Ishikawa (cell line): Measurements from ENCODE around the gene CD19.

Experiments
- CEBPB ChIP-seq: IDR thresholded peaks from 2 replicates; pipeline ENCODE4 v1.6.1; 2012
- CREB1 ChIP-seq: IDR thresholded peaks from 2 replicates; pipeline ENCODE4 v1.6.1; 2012; ENCODE audit warnings: low read depth
- EGR1 ChIP-seq: IDR thresholded peaks from 2 replicates; pipeline ENCODE4 v1.6.1; 2012
- EP300 ChIP-seq: IDR thresholded peaks from 2 replicates; pipeline ENCODE4 v1.6.1; 2012; ENCODE audit warnings: borderline replicate concordance
- FOXM1 ChIP-seq: IDR thresholded peaks from 2 replicates; pipeline ENCODE4 v1.6.1; 2012; ENCODE audit warnings: low read depth, borderline replicate concordance
- MAX ChIP-seq: IDR thresholded peaks from 2 replicates; pipeline ENCODE4 v1.6.1; 2012
- NFIC ChIP-seq: IDR thresholded peaks from 2 replicates; pipeline ENCODE4 v1.6.1; 2012
- RAD21 ChIP-seq: IDR thresholded peaks from 2 replicates; pipeline ENCODE4 v1.6.1; 2012; ENCODE audit warnings: low read depth
- TAF1 ChIP-seq: IDR thresholded peaks from 2 replicates; pipeline ENCODE4 v1.6.1; 2012; ENCODE audit warnings: low read depth, mild to moderate bottlenecking
- TCF12 ChIP-seq: IDR thresholded peaks from 2 replicates; pipeline ENCODE4 v1.6.1; 2012; ENCODE audit warnings: low read depth
- TEAD4 ChIP-seq: IDR thresholded peaks from 2 replicates; pipeline ENCODE4 v1.6.1; 2012
- YY1 ChIP-seq: IDR thresholded peaks from 2 replicates; pipeline ENCODE4 v1.6.1; 2012; ENCODE audit warnings: low read depth
- ZBTB7A ChIP-seq: IDR thresholded peaks from 2 replicates; pipeline ENCODE4 v1.6.1; 2012; ENCODE audit warnings: low read depth
- TF ChIP-seq, protein P1 (sequence below): IDR thresholded peaks from 2 replicates; pipeline ENCODE4 v1.6.1; 2012; ENCODE audit warnings: low read depth, mild to moderate bottlenecking
- TF ChIP-seq, protein P2 (sequence below): IDR thresholded peaks from 2 replicates; pipeline ENCODE4 v1.6.1; 2012

Gene CD19

GRCh38 chr16:28891964-28892890 lies 39.5 kb upstream of the CD19 start:
- TF ChIP-seq TCF12, result no peak
- no peak for TF ChIP-seq CREB1
- no peak for TF ChIP-seq TEAD4
- no peak for TF ChIP-seq RAD21
- TF ChIP-seq CEBPB, result no peak
- no peak for TF ChIP-seq YY1
- no peak for TF ChIP-seq TAF1

GRCh38 chr16:28893291-28893690 lies 38.5 kb upstream of the CD19 start:
- no peak for TF ChIP-seq TEAD4
- no peak for TF ChIP-seq EGR1
- no peak for TF ChIP-seq EP300
- TF ChIP-seq MAX, result no peak
- TF ChIP-seq ZBTB7A, result no peak
- TF ChIP-seq TCF12, result no peak
- TF ChIP-seq FOXM1, result no peak
- no peak for TF ChIP-seq RAD21
- no peak for TF ChIP-seq CEBPB
- no peak for TF ChIP-seq CREB1
- TF ChIP-seq, protein P1, sequence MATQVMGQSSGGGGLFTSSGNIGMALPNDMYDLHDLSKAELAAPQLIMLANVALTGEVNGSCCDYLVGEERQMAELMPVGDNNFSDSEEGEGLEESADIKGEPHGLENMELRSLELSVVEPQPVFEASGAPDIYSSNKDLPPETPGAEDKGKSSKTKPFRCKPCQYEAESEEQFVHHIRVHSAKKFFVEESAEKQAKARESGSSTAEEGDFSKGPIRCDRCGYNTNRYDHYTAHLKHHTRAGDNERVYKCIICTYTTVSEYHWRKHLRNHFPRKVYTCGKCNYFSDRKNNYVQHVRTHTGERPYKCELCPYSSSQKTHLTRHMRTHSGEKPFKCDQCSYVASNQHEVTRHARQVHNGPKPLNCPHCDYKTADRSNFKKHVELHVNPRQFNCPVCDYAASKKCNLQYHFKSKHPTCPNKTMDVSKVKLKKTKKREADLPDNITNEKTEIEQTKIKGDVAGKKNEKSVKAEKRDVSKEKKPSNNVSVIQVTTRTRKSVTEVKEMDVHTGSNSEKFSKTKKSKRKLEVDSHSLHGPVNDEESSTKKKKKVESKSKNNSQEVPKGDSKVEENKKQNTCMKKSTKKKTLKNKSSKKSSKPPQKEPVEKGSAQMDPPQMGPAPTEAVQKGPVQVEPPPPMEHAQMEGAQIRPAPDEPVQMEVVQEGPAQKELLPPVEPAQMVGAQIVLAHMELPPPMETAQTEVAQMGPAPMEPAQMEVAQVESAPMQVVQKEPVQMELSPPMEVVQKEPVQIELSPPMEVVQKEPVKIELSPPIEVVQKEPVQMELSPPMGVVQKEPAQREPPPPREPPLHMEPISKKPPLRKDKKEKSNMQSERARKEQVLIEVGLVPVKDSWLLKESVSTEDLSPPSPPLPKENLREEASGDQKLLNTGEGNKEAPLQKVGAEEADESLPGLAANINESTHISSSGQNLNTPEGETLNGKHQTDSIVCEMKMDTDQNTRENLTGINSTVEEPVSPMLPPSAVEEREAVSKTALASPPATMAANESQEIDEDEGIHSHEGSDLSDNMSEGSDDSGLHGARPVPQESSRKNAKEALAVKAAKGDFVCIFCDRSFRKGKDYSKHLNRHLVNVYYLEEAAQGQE, result no peak
- TF ChIP-seq, protein P2, sequence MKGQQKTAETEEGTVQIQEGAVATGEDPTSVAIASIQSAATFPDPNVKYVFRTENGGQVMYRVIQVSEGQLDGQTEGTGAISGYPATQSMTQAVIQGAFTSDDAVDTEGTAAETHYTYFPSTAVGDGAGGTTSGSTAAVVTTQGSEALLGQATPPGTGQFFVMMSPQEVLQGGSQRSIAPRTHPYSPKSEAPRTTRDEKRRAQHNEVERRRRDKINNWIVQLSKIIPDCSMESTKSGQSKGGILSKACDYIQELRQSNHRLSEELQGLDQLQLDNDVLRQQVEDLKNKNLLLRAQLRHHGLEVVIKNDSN, result no peak
- no peak for TF ChIP-seq TAF1
- no peak for TF ChIP-seq NFIC
- no peak for TF ChIP-seq YY1

GRCh38 chr16:28895609-28896008 lies 36.2 kb upstream of the CD19 start:
- TF ChIP-seq TEAD4, result no peak
- no peak for TF ChIP-seq CEBPB
- TF ChIP-seq TAF1, result no peak
- TF ChIP-seq RAD21, result no peak
- TF ChIP-seq YY1, result no peak

GRCh38 chr16:28897826-28898225 lies 33.9 kb upstream of the CD19 start:
- TF ChIP-seq TAF1 (no peak), CEBPB (no peak), EGR1 (no peak), MAX (no peak), FOXM1 (no peak), YY1 (no peak), TCF12 (no peak), RAD21 (no peak), CREB1 (no peak), TEAD4 (no peak)
- TF ChIP-seq, protein P2, result no peak

- TF ChIP-seq, protein P2, result no peak
- TF ChIP-seq RAD21 (no peak), NFIC (no peak), TCF12 (no peak), EGR1 (no peak), ZBTB7A (no peak), CEBPB (no peak), TEAD4 (no peak), CREB1 (no peak), MAX (no peak), TAF1 (no peak), YY1 (no peak), EP300 (no peak)
- TF ChIP-seq, protein P1, result no peak
Observed at GRCh38 chr16:28898266-28898665, 33.5 kb upstream of the CD19 start.
